ENCODE data around the gene AIF1.

Gene AIF1

GRCh38 chr6:31620586-31621319 lies 5.7 kb downstream of the AIF1 start, which contains the start of gene PRRC2A:
TSS of gene PRRC2A (plus strand) at chr6:31620715. CDS start at chr6:31622790, 2,075 bp downstream.
- DNase-seq (ENCODE audit: low read depth) = no peak

- DNase-seq (ENCODE audit: low read depth) = no peak
These were observed 6.4 kb downstream of the AIF1 start for GRCh38 chr6:31621320-31621939.

- DNase-seq (ENCODE audit: low read depth) = peak; percentile 75
These were observed 7.0 kb downstream of the AIF1 start for GRCh38 chr6:31621991-31622390.

- no peak for DNase-seq (ENCODE audit: low read depth)
These were observed 7.7 kb downstream of the AIF1 start for GRCh38 chr6:31622684-31623091.

- DNase-seq (ENCODE audit: low read depth) = no peak
These were observed 9.0 kb downstream of the AIF1 start for GRCh38 chr6:31624070-31624469.

- DNase-seq (ENCODE audit: low read depth) = no peak
These were observed 11.9 kb downstream of the AIF1 start for GRCh38 chr6:31626952-31627351.

GRCh38 chr6:31627690-31628287 lies 12.8 kb downstream of the AIF1 start:
- DNase-seq (ENCODE audit: low read depth) = no peak

GRCh38 chr6:31629014-31629413 lies 14.0 kb downstream of the AIF1 start:
- DNase-seq (ENCODE audit: low read depth) = no peak

GRCh38 chr6:31630177-31630934 lies 15.3 kb downstream of the AIF1 start:
- DNase-seq (ENCODE audit: low read depth) = no peak

GRCh38 chr6:31631209-31631608 lies 16.2 kb downstream of the AIF1 start:
- DNase-seq (ENCODE audit: low read depth) = no peak

GRCh38 chr6:31631681-31632278 lies 16.7 kb downstream of the AIF1 start:
- DNase-seq (ENCODE audit: low read depth) = no peak

GRCh38 chr6:31632279-31632946 lies 17.4 kb downstream of the AIF1 start:
- DNase-seq (ENCODE audit: low read depth) = no peak

- DNase-seq (ENCODE audit: low read depth) = no peak
These were observed 18.4 kb downstream of the AIF1 start for GRCh38 chr6:31633447-31633846.

- peak; percentile 50 for DNase-seq (ENCODE audit: low read depth)
These were observed 19.1 kb downstream of the AIF1 start for GRCh38 chr6:31634131-31634530.

GRCh38 chr6:31634969-31635575 lies 20.0 kb downstream of the AIF1 start:
- DNase-seq (ENCODE audit: low read depth) = no peak

GRCh38 chr6:31636698-31637596 lies 21.9 kb downstream of the AIF1 start:
- no peak for DNase-seq (ENCODE audit: low read depth)

- no peak for DNase-seq (ENCODE audit: low read depth)
These were observed 24.0 kb downstream of the AIF1 start for GRCh38 chr6:31639043-31639442.

GRCh38 chr6:31639449-31639861 lies 24.4 kb downstream of the AIF1 start:
- peak; percentile 87 for DNase-seq (ENCODE audit: low read depth)

- no peak for DNase-seq (ENCODE audit: low read depth)
These were observed 25.6 kb downstream of the AIF1 start for GRCh38 chr6:31640612-31641011.

GRCh38 chr6:31641370-31641769 lies 26.3 kb downstream of the AIF1 start:
- no peak for DNase-seq (ENCODE audit: low read depth)

All from EH (cell line).